Pulmonary artery endothelial cell (primary cell): Measurements from ENCODE around the gene PARP4. TPM values are rescaled to one million over a fixed set of nuclear protein-coding genes. Genes with fewer than 3 reads are reported as not detected.
"Not testable (repeated sequence)": the region's sequence is repeated elsewhere in the genome, so short reads cannot be mapped to it uniquely, and the experiment has no call there.

ENCODE experiments used
- DNase-seq: peaks from one replicate; pipeline ENCODE4 v3.0.0-alpha.2; 2011; ENCODE audit warnings: low read depth, low spot score
- total RNA-seq: library from RNA; depleted of rRNA; stranded (reverse); fragments of >200 nt; gene quantifications from 2 replicates; pipeline ENCODE4 v1.2.3, GENCODE V29; 2014

The PARP4 gene
- total RNA-seq, 1 donor from 2014 or later, result 46.9 TPM

GRCh38 chr13:24371273-24371672 is 141.3 kb downstream of the PARP4 start:
- not testable (repeated sequence) for DNase-seq

Other genes with a start within 250 kb of the PARP4 start
- not detected in 2 replicates for gene C1QTNF9, start 203.2 kb downstream of the PARP4 start, total RNA-seq
- not detected in 2 replicates for gene ATP12A, start 167.6 kb upstream of the PARP4 start, total RNA-seq